IPS-18c (cell line): ENCODE measurements around the gene PDGFB.

Source experiments
- H3K4me3 ChIP-seq: 2 replicates; pipeline ENCODE4 v1.7.0; 2013; ENCODE audit warnings: low read depth, mild to moderate bottlenecking, low read length, moderate library complexity; ENCODE audit not compliant: insufficient read depth
- H3K9me3 ChIP-seq: one replicate; pipeline ENCODE4 v1.6.1; 2013; ENCODE audit warnings: mild to moderate bottlenecking, low read length, moderate library complexity; ENCODE audit not compliant: control insufficient read depth, insufficient read depth

The PDGFB gene

GRCh38 chr22:39263626-39264348 is 19.0 kb upstream of the PDGFB start:
- H3K9me3 ChIP-seq = peaks cover 3% of the 10 kb centered on the region

GRCh38 chr22:39259666-39260065 is 14.9 kb upstream of the PDGFB start:
- Histone ChIP-seq H3K4me3 (no peak overlapping the region), H3K9me3 (peaks cover 3% of the 10 kb centered on the region)

More at GRCh38 chr22:39263626-39264348, 19.0 kb upstream of the PDGFB start:
- no peak overlapping the region for H3K4me3 ChIP-seq

- Histone ChIP-seq H3K9me3 (peaks cover 3% of the 10 kb centered on the region), H3K4me3 (no peak overlapping the region; the same call in 1 of the 2 replicates)
These were observed 13.2 kb upstream of the PDGFB start for GRCh38 chr22:39257901-39258475.

- Histone ChIP-seq H3K9me3 (peaks cover 3% of the 10 kb centered on the region), H3K4me3 (no peak overlapping the region)
These were observed 12.2 kb upstream of the PDGFB start for GRCh38 chr22:39256979-39257378.

- Histone ChIP-seq H3K4me3 (no peak overlapping the region), H3K9me3 (no peaks in the 10 kb centered on the region)
These were observed 11.4 kb upstream of the PDGFB start for GRCh38 chr22:39256186-39256552.

GRCh38 chr22:39255449-39256185 is 10.8 kb upstream of the PDGFB start:
- no peak overlapping the region for H3K4me3 ChIP-seq
- no peaks in the 10 kb centered on the region for H3K9me3 ChIP-seq

GRCh38 chr22:39254789-39255298 is 10.1 kb upstream of the PDGFB start:
- no peaks in the 10 kb centered on the region for H3K9me3 ChIP-seq
- H3K4me3 ChIP-seq = no peak overlapping the region

GRCh38 chr22:39254122-39254521 is 9.3 kb upstream of the PDGFB start:
- Histone ChIP-seq H3K4me3 (no peak overlapping the region), H3K9me3 (no peaks in the 10 kb centered on the region)

GRCh38 chr22:39253435-39254070 is 8.8 kb upstream of the PDGFB start:
- Histone ChIP-seq H3K4me3 (no peak overlapping the region), H3K9me3 (no peaks in the 10 kb centered on the region)

GRCh38 chr22:39252461-39253434 is 8.0 kb upstream of the PDGFB start:
- Histone ChIP-seq H3K4me3 (no peak overlapping the region; the same call in 1 of the 2 replicates), H3K9me3 (no peaks in the 10 kb centered on the region)

GRCh38 chr22:39251762-39252460 is 7.1 kb upstream of the PDGFB start:
- Histone ChIP-seq H3K9me3 (no peaks in the 10 kb centered on the region), H3K4me3 (no peak overlapping the region)

- Histone ChIP-seq H3K9me3 (no peaks in the 10 kb centered on the region), H3K4me3 (no peak overlapping the region)
These were observed 6.1 kb upstream of the PDGFB start for GRCh38 chr22:39250838-39251237.

GRCh38 chr22:39250131-39250530 is 5.3 kb upstream of the PDGFB start:
- H3K4me3 ChIP-seq = no peak overlapping the region
- H3K9me3 ChIP-seq = no peaks in the 10 kb centered on the region

- no peak overlapping the region for H3K4me3 ChIP-seq
- H3K9me3 ChIP-seq = no peaks in the 10 kb centered on the region
These were observed 4.4 kb upstream of the PDGFB start for GRCh38 chr22:39249086-39249704.

GRCh38 chr22:39248254-39248653 is 3.5 kb upstream of the PDGFB start:
- Histone ChIP-seq H3K9me3 (no peaks in the 10 kb centered on the region), H3K4me3 (no peak overlapping the region)

- no peaks in the 10 kb centered on the region for H3K9me3 ChIP-seq
These were observed 2.6 kb upstream of the PDGFB start for GRCh38 chr22:39247361-39247760.

More at GRCh38 chr22:39247361-39247760, 2.6 kb upstream of the PDGFB start:
- H3K4me3 ChIP-seq = no peak overlapping the region
